Activated CD4-positive, alpha-beta T cell treated with anti-CD3 and anti-CD28 coated beads for 1 hour (primary cell): ENCODE results near the gene GBP4.

Experiments used
- DNase-seq: peaks from one replicate; pipeline ENCODE4 v3.0.0-alpha.2; 2020

Gene GBP4

GRCh38 chr1:89170170-89171066 is 28.3 kb downstream of the GBP4 start:
- DNase-seq: no peak

DNA sequence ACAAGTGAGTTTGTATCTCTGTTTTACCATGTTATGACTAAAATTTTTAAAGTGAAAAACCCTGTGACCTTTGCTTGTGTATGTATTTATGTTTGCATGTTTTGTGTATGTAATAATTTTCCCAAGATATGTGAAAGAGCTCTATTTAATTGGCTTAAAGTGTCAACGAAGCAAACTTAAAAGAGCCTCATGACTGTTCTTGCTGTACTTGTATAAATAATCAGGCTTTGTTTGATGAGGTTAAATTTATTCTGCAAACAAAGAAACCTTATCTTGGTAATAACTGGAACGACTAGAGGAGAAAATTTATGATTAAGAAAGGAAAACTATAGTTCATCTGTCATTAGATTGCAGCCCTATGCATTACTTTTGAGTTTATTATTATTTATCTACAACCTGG is 29.6 kb downstream of the GBP4 start:
- no peak for DNase-seq

GRCh38 chr1:89167590-89168230 is 31.0 kb downstream of the GBP4 start:
- no peak for DNase-seq

DNA sequence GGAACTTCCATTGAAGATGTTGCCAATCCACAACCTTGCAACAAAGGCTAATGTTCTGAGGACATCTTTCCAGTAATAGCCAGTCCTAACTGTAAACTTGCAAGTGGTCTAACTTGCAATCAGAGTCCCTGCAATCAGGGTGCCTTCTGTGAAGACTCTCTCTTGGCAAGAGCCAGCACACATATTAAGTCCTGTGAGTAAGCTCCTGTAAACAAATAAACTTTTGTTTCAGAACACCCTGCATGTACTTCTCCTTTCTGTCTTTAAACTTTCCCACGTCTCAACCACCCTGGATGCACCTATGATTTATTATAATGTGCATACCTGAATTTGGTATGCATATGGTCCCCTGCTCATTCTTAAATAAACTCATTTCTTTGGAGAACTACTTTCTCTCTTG is 32.0 kb downstream of the GBP4 start:
- no peak for DNase-seq

- DNase-seq: no peak
These were observed 32.9 kb downstream of the GBP4 start for GRCh38 chr1:89165811-89166210.

DNA sequence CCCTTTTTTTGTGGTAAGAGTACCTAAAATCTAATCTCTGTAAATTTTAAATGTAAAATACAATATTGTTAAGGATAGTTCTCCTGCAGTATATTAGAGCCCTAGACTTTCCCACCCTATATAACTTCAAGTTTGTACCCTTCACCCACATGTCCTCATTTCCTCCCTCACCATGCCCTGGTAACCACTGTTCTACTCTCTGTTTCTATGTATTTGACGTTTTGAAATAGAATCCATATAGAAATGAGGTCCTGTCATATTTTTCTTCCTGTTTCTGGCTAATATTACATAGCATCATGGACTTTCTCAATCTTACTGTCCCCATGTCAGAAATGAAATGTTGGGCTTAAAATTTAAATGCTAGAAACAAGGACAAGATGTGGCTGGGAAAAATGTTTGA is 47.7 kb downstream of the GBP4 start:
- DNase-seq: no peak

DNA sequence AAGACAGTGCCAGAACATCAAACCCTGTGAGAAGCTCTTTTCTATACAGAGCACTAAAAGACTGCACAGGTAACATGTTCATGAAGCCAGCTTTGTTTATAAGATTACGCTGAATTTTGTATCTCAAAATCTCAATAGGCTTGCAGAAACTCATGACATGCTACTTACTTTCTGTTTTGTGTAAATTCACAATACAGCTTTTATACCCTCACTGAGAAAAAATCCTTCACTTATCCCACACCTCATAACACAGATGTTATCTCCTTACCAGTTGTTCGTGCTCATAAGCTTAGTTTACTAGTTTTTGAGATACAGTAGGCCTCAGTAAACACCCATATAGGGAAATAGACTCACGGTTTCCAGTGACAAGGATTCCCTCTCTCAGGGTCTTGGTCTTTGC is 48.8 kb downstream of the GBP4 start:
- DNase-seq: no peak

GRCh38 chr1:89149229-89149628 is 49.5 kb downstream of the GBP4 start:
- no peak for DNase-seq

DNA sequence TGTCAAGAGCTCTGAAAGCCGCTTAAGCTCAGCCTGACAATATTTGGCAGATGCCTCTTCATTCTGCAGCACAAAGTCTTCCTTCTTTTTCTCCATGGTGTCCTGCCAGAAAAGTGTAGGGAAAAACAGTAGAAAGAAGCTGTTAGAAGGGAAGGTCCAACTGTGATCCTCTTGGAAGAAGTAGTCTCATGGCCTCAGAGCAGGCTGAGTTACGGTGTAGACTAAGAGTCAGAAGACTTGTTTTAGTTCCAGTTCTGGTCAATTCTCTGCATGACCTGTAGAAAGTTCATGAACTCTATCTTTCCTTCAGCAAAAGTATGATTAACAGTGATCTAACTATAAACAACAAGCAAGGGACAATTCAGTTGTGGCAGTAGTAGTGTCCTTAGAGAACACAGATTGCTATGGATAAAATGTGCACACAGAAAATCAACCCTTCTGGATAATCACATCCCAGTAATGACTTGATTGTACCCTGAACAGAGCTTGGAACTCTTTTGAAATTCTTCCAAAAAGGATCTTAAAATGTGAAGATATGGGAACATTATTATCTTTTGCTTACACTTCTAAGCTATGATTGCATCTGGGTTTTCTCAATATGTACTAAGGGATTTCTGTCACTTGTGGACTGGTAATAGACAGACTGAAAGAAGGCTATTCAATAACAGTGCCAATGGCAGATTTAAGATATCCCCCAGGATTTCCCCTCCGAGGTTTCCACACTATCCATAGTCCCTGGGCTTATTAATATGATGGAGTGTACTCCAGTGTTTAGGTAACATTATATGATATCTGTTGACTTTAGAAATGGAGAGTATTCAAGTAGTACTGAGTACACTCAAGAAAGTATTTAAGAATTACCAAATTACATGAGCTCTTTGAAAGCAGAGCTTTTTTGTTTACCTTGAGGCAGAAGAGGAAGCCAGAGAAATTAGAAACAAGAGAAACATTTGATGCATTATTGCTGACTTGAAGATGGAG is 50.8 kb downstream of the GBP4 start:
- no peak for DNase-seq

GRCh38 chr1:89146721-89147120 is 52.0 kb downstream of the GBP4 start:
- no peak for DNase-seq

GRCh38 chr1:89143484-89143883 is 55.3 kb downstream of the GBP4 start:
- DNase-seq: no peak

DNA sequence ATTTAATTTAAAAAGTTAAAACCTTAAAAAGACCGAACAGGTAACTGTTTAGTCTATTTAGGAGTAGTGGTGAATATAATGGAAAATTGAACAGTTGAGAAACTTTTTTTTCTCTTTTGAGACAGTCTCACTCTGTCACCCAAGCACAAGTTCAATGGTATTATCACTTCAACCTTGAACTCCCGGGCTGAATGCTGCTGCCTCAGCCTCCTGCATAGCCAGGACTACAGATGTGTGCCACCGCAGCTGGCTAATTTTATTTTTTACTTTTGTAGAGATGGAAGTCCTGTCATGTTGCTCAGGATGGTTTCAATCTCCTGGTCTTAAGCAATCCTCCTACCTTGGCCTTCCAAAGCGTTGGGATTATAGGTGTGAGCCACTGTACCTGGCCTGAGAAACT is 56.6 kb downstream of the GBP4 start:
- no peak for DNase-seq

DNA sequence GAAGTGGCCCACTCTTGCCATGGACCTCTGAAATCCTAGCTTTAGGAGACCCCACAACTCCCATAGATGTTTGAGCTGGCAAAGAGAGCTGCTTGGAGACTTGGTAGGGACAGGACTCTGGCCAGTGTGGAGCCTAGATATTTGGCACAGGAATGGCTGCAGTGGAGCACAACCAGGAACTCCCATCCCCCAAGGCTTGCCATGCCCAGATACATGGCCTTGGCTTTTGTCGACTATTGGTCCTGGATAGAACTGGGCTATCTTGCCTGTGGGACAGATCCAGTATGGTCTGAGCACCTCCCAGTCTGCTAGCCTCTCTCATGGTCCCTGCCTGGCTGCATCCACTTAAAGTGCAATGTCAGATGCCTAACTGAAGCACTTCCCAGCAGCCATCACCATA is 65.0 kb downstream of the GBP4 start:
- no peak for DNase-seq
